NCI-H1092 treated with DMSO at 0.1 percent for 48 hours (cell line): ENCODE data around the gene FGF18.
"Not testable (repeated sequence)": the region's sequence is repeated elsewhere in the genome, so short reads cannot be mapped to it uniquely, and the experiment has no call there.

ENCODE experiments used
- DNase-seq: peaks from one replicate; lab custom pipeline; 2025; lab: John Stamatoyannopoulos, UW

Gene FGF18

DNA sequence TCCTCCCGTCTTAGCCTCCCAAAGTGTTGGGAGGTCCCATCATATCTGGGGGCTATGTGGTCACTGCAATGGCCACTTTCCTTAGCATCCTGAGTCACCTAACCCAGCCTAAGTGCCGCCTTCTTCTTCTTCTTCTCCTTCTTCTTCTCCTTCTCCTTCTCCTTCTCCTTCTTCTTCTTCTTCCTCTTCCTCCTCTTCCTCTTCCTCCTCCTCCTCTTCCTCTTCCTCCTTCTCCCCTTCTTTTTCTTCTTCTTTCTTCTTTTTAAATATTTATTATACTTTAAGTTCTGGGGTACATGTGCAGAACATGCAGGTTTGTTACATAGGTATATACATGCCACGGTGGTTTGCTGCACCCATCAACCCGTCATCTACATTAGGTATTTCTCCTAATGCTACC is 78.0 kb downstream of the FGF18 start:
- DNase-seq = not testable (repeated sequence)

DNA sequence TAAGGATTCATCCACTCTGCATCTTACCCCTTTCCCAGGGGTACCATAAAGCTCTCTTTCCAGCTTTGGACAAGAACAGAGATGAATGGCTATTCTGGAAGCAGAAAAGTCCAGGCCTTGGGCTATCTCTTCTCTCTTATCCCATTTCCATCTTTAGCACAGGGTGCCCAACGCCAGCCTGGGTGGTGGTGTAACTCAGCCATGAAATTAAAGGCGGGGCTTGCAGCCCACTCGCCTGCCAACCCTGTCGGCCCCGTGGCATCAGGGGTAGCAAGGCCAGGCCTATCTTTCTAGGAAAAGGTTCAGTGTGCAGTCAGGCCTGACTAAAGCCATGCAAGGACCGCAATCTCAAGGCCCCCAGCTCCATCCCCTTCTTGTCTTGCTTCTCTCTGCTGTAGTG is 78.7 kb downstream of the FGF18 start:
- DNase-seq = no peak

DNA sequence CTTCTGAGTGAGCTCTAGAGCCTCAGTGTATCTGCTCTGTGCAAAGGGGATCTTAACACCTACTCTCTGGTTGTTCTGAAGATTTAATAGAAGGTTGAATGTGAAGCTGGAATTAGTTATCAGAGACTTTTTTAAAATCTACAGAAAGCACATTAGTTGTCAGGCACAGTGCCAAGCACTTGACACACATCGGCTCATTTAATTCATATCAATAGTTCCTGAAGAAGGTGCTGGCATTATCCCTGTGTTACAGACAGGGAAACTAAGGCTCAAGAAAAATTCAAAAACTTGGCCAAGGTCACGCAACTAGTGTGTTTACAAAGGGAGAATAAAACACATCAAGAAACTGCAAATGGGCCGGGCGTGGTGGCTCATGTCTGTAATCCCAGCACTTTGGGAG is 80.2 kb downstream of the FGF18 start:
- no peak for DNase-seq

- no peak for DNase-seq
Observed at GRCh38 chr5:171505473-171506043, 86.1 kb downstream of the FGF18 start.

DNA sequence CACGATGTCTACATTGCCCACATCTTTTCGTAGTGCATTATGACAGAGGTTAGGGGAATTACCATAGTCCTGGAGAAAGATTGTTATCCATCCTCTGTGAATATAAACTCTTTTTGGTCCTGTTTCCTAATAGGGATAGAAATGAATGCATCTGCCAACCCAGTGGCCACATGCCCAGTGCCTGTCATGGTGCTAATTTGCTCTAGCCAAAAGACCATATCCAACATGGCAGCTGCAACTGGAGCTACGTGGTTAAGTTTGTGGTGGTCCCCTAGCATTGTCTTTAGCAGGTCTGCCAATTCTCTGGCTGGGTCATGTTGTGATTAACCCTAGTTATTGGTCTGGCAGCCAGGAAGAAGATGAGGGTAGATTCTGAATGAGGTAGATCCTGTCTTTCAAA is 87.5 kb downstream of the FGF18 start:
- no peak for DNase-seq
